Neural crest cell (in vitro differentiated cells): ENCODE results near the gene CBLB. TPM values are rescaled to one million over a fixed set of nuclear protein-coding genes. Genes with fewer than 3 reads are reported as not detected.

ENCODE experiments used
- DNase-seq: peaks from one replicate; pipeline ENCODE4 v3.0.0; 2021; ENCODE audit warnings: low read depth, mixed read lengths, low spot score
- H3K27ac Mint-ChIP-seq: one replicate; pipeline ENCODE4 v1.8.0; 2021; ENCODE audit warnings: mild to moderate bottlenecking, mixed read lengths; ENCODE audit not compliant: unreplicated experiment
- H3K27me3 Mint-ChIP-seq: 2 replicates; pipeline ENCODE4 v1.8.0; 2021; ENCODE audit warnings: low read depth, mild to moderate bottlenecking, mixed read lengths
- H3K36me3 Mint-ChIP-seq: 2 replicates; pipeline ENCODE4 v1.8.0; 2021; ENCODE audit warnings: low read depth, mild to moderate bottlenecking, mixed read lengths
- H3K4me1 Mint-ChIP-seq: 2 replicates; pipeline ENCODE4 v1.8.0; 2021; ENCODE audit warnings: mixed read lengths
- H3K4me3 Mint-ChIP-seq: one replicate; pipeline ENCODE4 v1.8.0; 2021; ENCODE audit warnings: mild to moderate bottlenecking, mixed read lengths
- H3K9me3 Mint-ChIP-seq: 2 replicates; pipeline ENCODE4 v1.8.0; 2021; ENCODE audit warnings: mixed read lengths
- CTCF ChIP-seq: fragments of 200-600 bp; sonication (generic); conservative IDR thresholded peaks from 2 replicates; pipeline ENCODE4 v1.5.0; 2021; ENCODE audit warnings: antibody characterized with exemption, mild to moderate bottlenecking
- total RNA-seq: library from RNA; stranded (reverse); gene quantifications from 2 replicates; pipeline ENCODE4 v1.2.1, GENCODE V29; 2021

CBLB gene
- total RNA-seq, 1 donor from 2014 or later, result 32.3 TPM

GRCh38 chr3:105614288-105615030 is 254.4 kb downstream of the CBLB start:
- Mint-ChIP-seq H3K27ac (no peak overlapping the region), H3K36me3 (no peaks in the 10 kb centered on the region)
- no peak for DNase-seq

GRCh38 chr3:105613120-105613519 is 255.7 kb downstream of the CBLB start:
- TF ChIP-seq CTCF, result no peak
- H3K4me1 Mint-ChIP-seq, result no peaks in the 10 kb centered on the region
- H3K4me3 Mint-ChIP-seq, result no peak overlapping the region
- DNase-seq, result no peak
- no peak overlapping the region for H3K27ac Mint-ChIP-seq
- no peaks in the 10 kb centered on the region for H3K27me3 Mint-ChIP-seq
- H3K36me3 Mint-ChIP-seq, result no peaks in the 10 kb centered on the region
- H3K9me3 Mint-ChIP-seq, result peaks cover 2% of the 10 kb centered on the region

More at GRCh38 chr3:105614288-105615030, 254.4 kb downstream of the CBLB start:
- Mint-ChIP-seq H3K9me3 (peaks cover 2% of the 10 kb centered on the region), H3K27me3 (no peaks in the 10 kb centered on the region), H3K4me3 (no peak overlapping the region), H3K4me1 (no peaks in the 10 kb centered on the region)
- TF ChIP-seq CTCF, result no peak

GRCh38 chr3:105611304-105612192 is 257.3 kb downstream of the CBLB start:
- Mint-ChIP-seq H3K4me3 (no peak overlapping the region), H3K9me3 (peaks cover 2% of the 10 kb centered on the region), H3K4me1 (no peaks in the 10 kb centered on the region), H3K27me3 (no peaks in the 10 kb centered on the region), H3K36me3 (no peaks in the 10 kb centered on the region), H3K27ac (no peak overlapping the region)
- no peak for DNase-seq
- TF ChIP-seq CTCF, result no peak

- H3K4me1 Mint-ChIP-seq, result no peaks in the 10 kb centered on the region
- no peak for DNase-seq
- H3K36me3 Mint-ChIP-seq, result no peaks in the 10 kb centered on the region
- H3K9me3 Mint-ChIP-seq, result peaks cover 2% of the 10 kb centered on the region
- no peak overlapping the region for H3K4me3 Mint-ChIP-seq
- H3K27me3 Mint-ChIP-seq, result no peaks in the 10 kb centered on the region
- H3K27ac Mint-ChIP-seq, result no peak overlapping the region
- TF ChIP-seq CTCF, result no peak
Measured at GRCh38 chr3:105610473-105610872, 258.3 kb downstream of the CBLB start.

GRCh38 chr3:105608623-105609022 is 260.2 kb downstream of the CBLB start:
- no peaks in the 10 kb centered on the region for H3K36me3 Mint-ChIP-seq
- no peak overlapping the region for H3K4me3 Mint-ChIP-seq
- H3K4me1 Mint-ChIP-seq, result no peaks in the 10 kb centered on the region
- no peak for DNase-seq
- no peak overlapping the region for H3K27ac Mint-ChIP-seq
- TF ChIP-seq CTCF, result no peak
- H3K27me3 Mint-ChIP-seq, result no peaks in the 10 kb centered on the region
- H3K9me3 Mint-ChIP-seq, result peaks cover 2% of the 10 kb centered on the region
